DND-41 (cell line): ENCODE measurements around the gene TAF9B.

Experiments used
- ATAC-seq: fragments of 200-7000 bp; cut with Tn5 transposase; 3 replicates; pipeline ENCODE4 v1.9.1; 2021; ENCODE audit warnings: low read depth; ENCODE audit not compliant: insufficient read depth
- DNase-seq: peaks from one replicate; pipeline ENCODE4 v3.0.0-alpha.2; 2020
- H2AFZ ChIP-seq: 2 replicates; pipeline ENCODE4 v1.6.0; 2012; ENCODE audit warnings: low read depth, low read length
- H3K27ac ChIP-seq: 2 replicates; pipeline ENCODE4 v1.5.1; 2012; ENCODE audit warnings: low read length, inconsistent platforms
- H3K27me3 ChIP-seq: fragments of 200-600 bp; sonication (generic); 2 replicates; pipeline ENCODE4 v1.6.0; 2012; ENCODE audit warnings: low read length, mild to moderate bottlenecking, inconsistent platforms; ENCODE audit not compliant: insufficient read depth, poor library complexity
- H3K36me3 ChIP-seq: 2 replicates; pipeline ENCODE4 v1.5.1; 2012; ENCODE audit warnings: low read length, inconsistent platforms; ENCODE audit not compliant: insufficient read depth
- H3K4me1 ChIP-seq: 2 replicates; pipeline ENCODE4 v1.5.1; 2012; ENCODE audit warnings: mild to moderate bottlenecking, low read length; ENCODE audit not compliant: insufficient read depth
- H3K4me2 ChIP-seq: 2 replicates; pipeline ENCODE4 v1.6.0; 2012; ENCODE audit warnings: mild to moderate bottlenecking, moderate library complexity, low read length, inconsistent platforms; ENCODE audit not compliant: insufficient read depth
- H3K4me3 ChIP-seq, 2 experiments: fragments of 200-600 bp in 1 of 2; shearing (Covaris generic) in 1 of 2; 2 replicates each; pipeline ENCODE4 v1.5.1; 2012 to 2016; ENCODE audit warnings: inconsistent platforms in 2 of 2, low read length in 2 of 2, mild to moderate bottlenecking in 2 of 2, low read depth in 1 of 2, moderate library complexity in 1 of 2
- H3K79me2 ChIP-seq: 2 replicates; pipeline ENCODE4 v1.6.0; 2012; ENCODE audit warnings: low read length, inconsistent platforms; ENCODE audit not compliant: insufficient read depth
- H3K9ac ChIP-seq: 2 replicates; pipeline ENCODE4 v1.6.0; 2012; ENCODE audit warnings: low read depth, mild to moderate bottlenecking, inconsistent platforms, low read length, moderate library complexity
- H3K9me3 ChIP-seq: 2 replicates; pipeline ENCODE4 v1.5.1; 2012; ENCODE audit warnings: low read length, moderate library complexity, mild to moderate bottlenecking, inconsistent platforms; ENCODE audit not compliant: insufficient read depth, severe bottlenecking
- H4K20me1 ChIP-seq: 2 replicates; pipeline ENCODE4 v1.6.0; 2012; ENCODE audit warnings: low read length; ENCODE audit not compliant: insufficient read depth
- EZH2 ChIP-seq: IDR thresholded peaks from 3 replicates; pipeline ENCODE4 v1.6.1; 2012; ENCODE audit warnings: borderline replicate concordance, low read depth, mild to moderate bottlenecking, moderate library complexity, low read length, inconsistent platforms; ENCODE audit not compliant: severe bottlenecking
- TF ChIP-seq, protein P1 (sequence below): IDR thresholded peaks from 2 replicates; pipeline ENCODE4 v1.5.1; 2012; ENCODE audit warnings: borderline replicate concordance, low read length, moderate library complexity, mild to moderate bottlenecking; ENCODE audit not compliant: poor library complexity, severe bottlenecking; ENCODE audit errors: extremely low read depth

The TAF9B gene

DNA sequence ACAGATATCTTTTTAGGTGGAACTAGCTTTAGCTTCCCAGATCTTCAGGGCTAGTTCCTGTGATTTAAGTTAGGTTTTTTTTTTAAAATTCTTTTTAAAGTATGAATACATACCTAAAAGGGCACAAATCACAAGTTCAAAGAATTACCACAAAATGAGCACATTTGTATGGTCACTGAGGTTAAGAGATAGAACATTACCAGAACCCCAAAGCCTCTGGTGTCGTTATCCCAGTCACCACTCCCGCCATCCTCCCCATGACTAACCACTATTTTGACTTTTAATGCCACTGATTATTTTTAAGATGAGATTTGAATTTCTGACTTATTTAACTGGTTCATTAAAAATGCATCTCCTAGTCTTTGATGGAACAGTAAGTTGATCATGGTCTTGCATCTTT lies 30.0 kb downstream of the TAF9B start:
- Histone ChIP-seq H3K36me3 (peaks cover 96% of the 10 kb centered on the region), H4K20me1 (peaks cover 76% of the 10 kb centered on the region)

DNA sequence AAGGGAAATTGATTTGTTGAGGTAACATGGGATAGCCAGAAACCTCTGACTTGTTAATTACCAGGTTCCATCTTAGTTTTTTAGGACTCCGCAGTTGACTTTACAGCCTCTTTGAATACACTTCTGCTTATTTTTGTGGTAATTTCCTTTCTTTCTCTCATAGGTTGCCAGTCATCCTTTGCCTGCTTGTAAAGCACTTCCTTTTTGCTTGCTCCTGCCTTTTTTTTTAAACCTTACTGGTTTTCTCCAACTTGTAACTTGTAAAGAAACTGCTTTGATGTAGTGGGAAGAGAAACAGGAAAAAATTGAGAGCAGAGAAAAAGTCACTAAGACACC lies 32.8 kb downstream of the TAF9B start:
- Histone ChIP-seq H3K9me3 (no peaks in the 10 kb centered on the region), H3K4me2 (peak overlapping the region; percentile 84), H4K20me1 (peaks cover 56% of the 10 kb centered on the region), H2AFZ (no peak overlapping the region), H3K4me1 (peaks cover 84% of the 10 kb centered on the region), H3K36me3 (peaks cover 72% of the 10 kb centered on the region), H3K27ac (peak overlapping the region; percentile 90), H3K27me3 (no peaks in the 10 kb centered on the region), H3K79me2 (peaks cover 75% of the 10 kb centered on the region), H3K9ac (peak overlapping the region; percentile 89), H3K4me3 (peak overlapping the region; percentile 96 to 98)
- TF ChIP-seq EZH2: no peak
- TF ChIP-seq, protein P1, sequence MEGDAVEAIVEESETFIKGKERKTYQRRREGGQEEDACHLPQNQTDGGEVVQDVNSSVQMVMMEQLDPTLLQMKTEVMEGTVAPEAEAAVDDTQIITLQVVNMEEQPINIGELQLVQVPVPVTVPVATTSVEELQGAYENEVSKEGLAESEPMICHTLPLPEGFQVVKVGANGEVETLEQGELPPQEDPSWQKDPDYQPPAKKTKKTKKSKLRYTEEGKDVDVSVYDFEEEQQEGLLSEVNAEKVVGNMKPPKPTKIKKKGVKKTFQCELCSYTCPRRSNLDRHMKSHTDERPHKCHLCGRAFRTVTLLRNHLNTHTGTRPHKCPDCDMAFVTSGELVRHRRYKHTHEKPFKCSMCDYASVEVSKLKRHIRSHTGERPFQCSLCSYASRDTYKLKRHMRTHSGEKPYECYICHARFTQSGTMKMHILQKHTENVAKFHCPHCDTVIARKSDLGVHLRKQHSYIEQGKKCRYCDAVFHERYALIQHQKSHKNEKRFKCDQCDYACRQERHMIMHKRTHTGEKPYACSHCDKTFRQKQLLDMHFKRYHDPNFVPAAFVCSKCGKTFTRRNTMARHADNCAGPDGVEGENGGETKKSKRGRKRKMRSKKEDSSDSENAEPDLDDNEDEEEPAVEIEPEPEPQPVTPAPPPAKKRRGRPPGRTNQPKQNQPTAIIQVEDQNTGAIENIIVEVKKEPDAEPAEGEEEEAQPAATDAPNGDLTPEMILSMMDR: no peak
- ATAC-seq (no peak), DNase-seq (no peak)

More for the DNA sequence above, 30.0 kb downstream of the TAF9B start:
- H3K4me3 ChIP-seq: peak overlapping the region in 1 of 2 experiments; percentile 98; a peak in 2 of 4 replicates
- H3K4me2 ChIP-seq: peak overlapping the region; percentile 84
- peak overlapping the region; percentile 9; the same call in 1 of the 2 replicates for H3K27ac ChIP-seq
- H3K9me3 ChIP-seq: no peaks in the 10 kb centered on the region
- H3K4me1 ChIP-seq: peaks cover 84% of the 10 kb centered on the region
- H3K9ac ChIP-seq: peak overlapping the region; percentile 19; the same call in 1 of the 2 replicates
- no peaks in the 10 kb centered on the region for H3K27me3 ChIP-seq
- no peak overlapping the region for H2AFZ ChIP-seq
- peaks cover 100% of the 10 kb centered on the region for H3K79me2 ChIP-seq
- no peak for TF ChIP-seq EZH2
- TF ChIP-seq, protein P1: no peak
- DNase-seq (no peak), ATAC-seq (no peak)

DNA sequence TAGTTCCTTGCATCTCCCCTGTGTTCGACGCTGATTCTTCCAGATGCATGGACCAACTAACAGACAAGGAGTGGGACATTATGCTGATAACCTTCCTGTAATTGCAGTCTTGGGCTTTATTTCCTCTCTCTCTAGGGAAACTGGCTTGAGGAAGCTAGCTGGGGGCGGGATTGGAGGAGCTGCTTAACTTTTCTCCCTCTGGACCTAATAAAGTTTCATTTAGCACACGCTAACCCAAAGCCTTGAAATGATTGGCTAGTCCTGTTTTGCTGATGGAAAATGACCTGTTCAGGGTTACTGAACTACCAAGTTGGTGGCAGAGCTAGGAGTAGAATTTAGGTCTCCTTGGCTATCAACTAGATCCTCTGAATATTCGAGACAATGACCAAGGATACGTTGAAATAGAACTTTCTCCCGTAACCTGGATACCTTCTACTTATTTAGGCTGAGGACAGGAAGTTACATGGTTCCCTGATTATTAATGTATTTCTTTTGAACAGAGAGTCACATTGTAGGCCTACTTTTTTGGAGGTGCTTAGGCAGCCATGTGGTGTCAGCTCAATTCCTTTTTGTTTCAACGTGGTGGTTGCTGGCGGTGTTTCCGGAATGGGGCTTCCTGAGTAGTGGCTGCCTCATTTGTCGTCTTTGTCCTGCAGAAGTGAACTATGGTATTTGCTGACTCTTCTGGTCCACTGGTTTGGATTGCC lies 33.4 kb downstream of the TAF9B start:
- no peak for TF ChIP-seq EZH2
- TF ChIP-seq, protein P1: no peak
- Histone ChIP-seq H3K9me3 (no peaks in the 10 kb centered on the region), H3K4me1 (peaks cover 79% of the 10 kb centered on the region), H3K27ac (peak overlapping the region; percentile 90), H3K27me3 (no peaks in the 10 kb centered on the region), H3K4me3 (peak overlapping the region; percentile 96 to 98), H2AFZ (no peak overlapping the region), H3K9ac (peak overlapping the region; percentile 89), H3K36me3 (peaks cover 67% of the 10 kb centered on the region), H3K79me2 (peaks cover 70% of the 10 kb centered on the region), H3K4me2 (peak overlapping the region; percentile 84), H4K20me1 (peaks cover 52% of the 10 kb centered on the region)
- no peak for ATAC-seq
- peak; percentile 54 for DNase-seq
